SK-N-SH treated with all-trans-retinoic acid at 6 μM for 48 hours (cell line): ENCODE results near the gene BRD3.
"Not testable (repeated sequence)": the region's sequence is repeated elsewhere in the genome, so short reads cannot be mapped to it uniquely, and the experiment has no call there.

Experiments used
- ATAC-seq: fragments of 200-7000 bp; cut with Tn5 transposase; 3 replicates; pipeline ENCODE4 v1.9.1; 2020; ENCODE audit warnings: mild to moderate bottlenecking, moderate library complexity
- ARNTL ChIP-seq: fragments of 450-650 bp; formaldehyde crosslinking; IDR thresholded peaks from 2 replicates; pipeline ENCODE4 v1.5.0; 2020; ENCODE audit warnings: low read depth, mild to moderate bottlenecking, moderate library complexity, borderline replicate concordance
- BACH2 ChIP-seq: fragments of 250-450 bp; sonication (Bioruptor Pico); IDR thresholded peaks from 2 replicates; pipeline ENCODE4 v1.9.0; 2021; ENCODE audit warnings: mild to moderate bottlenecking, borderline replicate concordance
- CREB5 ChIP-seq: fragments of 250-450 bp; sonication (Bioruptor Pico); IDR thresholded peaks from 2 replicates; pipeline ENCODE4 v1.5.1; 2020; ENCODE audit warnings: low read depth, mild to moderate bottlenecking, moderate library complexity
- CSDC2 ChIP-seq: fragments of 250-450 bp; sonication (Bioruptor Pico); IDR thresholded peaks from 2 replicates; pipeline ENCODE4 v1.5.0; 2020; ENCODE audit warnings: mild to moderate bottlenecking, moderate library complexity
- CSRNP3 ChIP-seq: fragments of 250-450 bp; sonication (Bioruptor Pico); IDR thresholded peaks from 2 replicates; pipeline ENCODE4 v1.5.1; 2021; ENCODE audit warnings: mild to moderate bottlenecking, moderate library complexity
- ESRRG ChIP-seq: fragments of 250-450 bp; sonication (Bioruptor Pico); IDR thresholded peaks from 2 replicates; pipeline ENCODE4 v1.6.1; 2021; ENCODE audit warnings: mild to moderate bottlenecking
- GLIS3 ChIP-seq: fragments of 250-450 bp; sonication (Bioruptor Pico); IDR thresholded peaks from 2 replicates; pipeline ENCODE4 v1.5.0; 2020; ENCODE audit warnings: mild to moderate bottlenecking, moderate library complexity
- PATZ1 ChIP-seq: fragments of 250-450 bp; sonication (Bioruptor Pico); IDR thresholded peaks from 2 replicates; pipeline ENCODE4 v1.8.0; 2020; ENCODE audit warnings: mild to moderate bottlenecking, moderate library complexity, borderline replicate concordance
- POU6F1 ChIP-seq: fragments of 250-450 bp; sonication (Bioruptor Pico); IDR thresholded peaks from 2 replicates; pipeline ENCODE4 v1.8.0; 2021; ENCODE audit warnings: low read depth, mild to moderate bottlenecking, moderate library complexity, borderline replicate concordance
- PPARA ChIP-seq: fragments of 250-450 bp; sonication (Bioruptor Pico); IDR thresholded peaks from 2 replicates; pipeline ENCODE4 v1.5.0; 2020; ENCODE audit warnings: mild to moderate bottlenecking, borderline replicate concordance
- RARB ChIP-seq: fragments of 250-450 bp; sonication (Bioruptor Pico); IDR thresholded peaks from 2 replicates; pipeline ENCODE4 v1.8.0; 2021; ENCODE audit warnings: mild to moderate bottlenecking, moderate library complexity
- SNAI2 ChIP-seq: fragments of 250-450 bp; sonication (Bioruptor Pico); IDR thresholded peaks from 2 replicates; pipeline ENCODE4 v1.5.0; 2020; ENCODE audit warnings: mild to moderate bottlenecking, moderate library complexity
- TCF4 ChIP-seq: fragments of 250-450 bp; sonication (Bioruptor Pico); IDR thresholded peaks from 2 replicates; pipeline ENCODE4 v1.8.0; 2021; ENCODE audit warnings: mild to moderate bottlenecking, moderate library complexity, borderline replicate concordance
- TOX ChIP-seq: fragments of 250-450 bp; sonication (Bioruptor Pico); IDR thresholded peaks from 2 replicates; pipeline ENCODE4 v1.8.0; 2021; ENCODE audit warnings: mild to moderate bottlenecking, moderate library complexity, borderline replicate concordance
- TSHZ2 ChIP-seq: fragments of 250-450 bp; sonication (Bioruptor Pico); IDR thresholded peaks from 2 replicates; pipeline ENCODE4 v1.5.0; 2020; ENCODE audit warnings: mild to moderate bottlenecking, moderate library complexity
- ZC3H10 ChIP-seq: fragments of 250-450 bp; sonication (Bioruptor Pico); IDR thresholded peaks from 2 replicates; pipeline ENCODE4 v1.5.1; 2021; ENCODE audit warnings: mild to moderate bottlenecking, moderate library complexity
- ZFP30 ChIP-seq: fragments of 450-650 bp; formaldehyde crosslinking; IDR thresholded peaks from 2 replicates; pipeline ENCODE4 v1.5.0; 2022; ENCODE audit warnings: mild to moderate bottlenecking, moderate library complexity
- ZNF565 ChIP-seq: fragments of 450-650 bp; formaldehyde crosslinking; conservative IDR thresholded peaks from 2 replicates; pipeline ENCODE4 v1.5.0; 2020; ENCODE audit warnings: low read depth, mild to moderate bottlenecking, moderate library complexity
- ZNF70 ChIP-seq: fragments of 450-650 bp; formaldehyde crosslinking; IDR thresholded peaks from 2 replicates; pipeline ENCODE4 v1.5.0; 2020; ENCODE audit warnings: mild to moderate bottlenecking, moderate library complexity

BRD3 gene

GRCh38 chr9:133989625-133990365, 78.0 kb downstream of the BRD3 start:
- no peak for TF ChIP-seq CSDC2
- no peak for TF ChIP-seq ARNTL (CRISPR knock-in tag)
- TF ChIP-seq PATZ1: no peak
- TF ChIP-seq, all 23 proteins: peak for 0
- ATAC-seq: no peak

GRCh38 chr9:133988771-133989170, 79.1 kb downstream of the BRD3 start:
- ATAC-seq: not testable (repeated sequence)

- TF ChIP-seq RARB (no peak), GLIS3 (CRISPR knock-in tag) (no peak), ARNTL (CRISPR knock-in tag) (no peak), PATZ1 (no peak), ZC3H10 (no peak), ZFP30 (no peak), CSDC2 (no peak), CREB5 (CRISPR knock-in tag) (no peak), CSRNP3 (CRISPR knock-in tag) (no peak), TCF4 (CRISPR knock-in tag) (no peak), SNAI2 (CRISPR knock-in tag) (no peak), POU6F1 (no peak), PPARA (CRISPR knock-in tag) (no peak)
- ATAC-seq: no peak
Observed at GRCh38 chr9:133987946-133988665, 79.7 kb downstream of the BRD3 start.

GRCh38 chr9:133987446-133987788, 80.4 kb downstream of the BRD3 start:
- ATAC-seq: no peak
- TF ChIP-seq CSDC2: no peak

- TF ChIP-seq TOX (CRISPR knock-in tag): no peak
- ATAC-seq: no peak
Observed at GRCh38 chr9:133986774-133987445, 80.9 kb downstream of the BRD3 start.

- no peak for ATAC-seq
- TF ChIP-seq TOX (CRISPR knock-in tag): no peak
- no peak for TF ChIP-seq PPARA (CRISPR knock-in tag)
- TF ChIP-seq ZNF70 (CRISPR knock-in tag): no peak
- TF ChIP-seq GLIS3 (CRISPR knock-in tag): no peak
- TF ChIP-seq ZFP30: no peak
- no peak for TF ChIP-seq TSHZ2 (CRISPR knock-in tag)
- TF ChIP-seq ZNF565 (CRISPR knock-in tag): no peak
- TF ChIP-seq RARB: no peak
- no peak for TF ChIP-seq ARNTL (CRISPR knock-in tag)
- no peak for TF ChIP-seq BACH2 (CRISPR knock-in tag)
- TF ChIP-seq ESRRG (CRISPR knock-in tag): no peak
Observed at GRCh38 chr9:133986061-133986460, 81.8 kb downstream of the BRD3 start.
